HepG2 (cell line): Measurements from ENCODE around the gene TNFRSF18. TPM values are rescaled to one million over a fixed set of nuclear protein-coding genes. Genes with fewer than 3 reads are reported as not detected.

Experiments
- AGO1 ChIP-seq: fragments of 200-400 bp; formaldehyde crosslinking; IDR thresholded peaks from 2 replicates; pipeline ENCODE4 v1.6.1; 2017; ENCODE audit warnings: mild to moderate bottlenecking, low read depth, low read length, moderate library complexity; ENCODE audit not compliant: poor library complexity, severe bottlenecking
- AKAP8 ChIP-seq: sonication (generic); formaldehyde crosslinking; IDR thresholded peaks from 2 replicates; pipeline ENCODE4 v1.5.1; 2020; ENCODE audit warnings: mild to moderate bottlenecking, missing genetic modification reagents
- ELF1 ChIP-seq: sonication (generic); formaldehyde crosslinking; IDR thresholded peaks from 2 replicates; pipeline ENCODE4 v1.4.0; 2020; ENCODE audit warnings: missing genetic modification reagents
- HIVEP1 ChIP-seq: sonication (generic); formaldehyde crosslinking; IDR thresholded peaks from 2 replicates; pipeline ENCODE4 v1.4.0; 2020; ENCODE audit warnings: mild to moderate bottlenecking, missing genetic modification reagents
- SOX6 ChIP-seq, 2 experiments: fragments of 450-650 bp in 1 of 2; sonication (generic) in 1 of 2; formaldehyde crosslinking in 1 of 2; IDR thresholded peaks; 2 replicates each; pipeline versions ENCODE4 v1.4.0 to v1.6.1; 2017 to 2020; ENCODE audit warnings: antibody characterized with exemption in 1 of 2, mild to moderate bottlenecking in 1 of 2, missing genetic modification reagents in 1 of 2
- ZNF235 ChIP-seq: sonication (generic); formaldehyde crosslinking; IDR thresholded peaks from 2 replicates; pipeline ENCODE4 v1.8.1; 2023; ENCODE audit warnings: mild to moderate bottlenecking, missing genetic modification reagents, borderline replicate concordance
- ZNF460 ChIP-seq: sonication (generic); formaldehyde crosslinking; IDR thresholded peaks from 2 replicates; pipeline ENCODE4 v1.5.1; 2020; ENCODE audit warnings: missing genetic modification reagents, mild to moderate bottlenecking, borderline replicate concordance
- ZNF510 ChIP-seq: sonication (generic); formaldehyde crosslinking; IDR thresholded peaks from 2 replicates; pipeline ENCODE4 v1.4.0; 2020; ENCODE audit warnings: low read depth, mild to moderate bottlenecking, missing genetic modification reagents
- ZNF7 ChIP-seq: IDR thresholded peaks from 2 replicates; pipeline ENCODE4 v1.6.1; 2016; ENCODE audit warnings: missing biosample characterization, missing genetic modification reagents
- polyA plus RNA-seq, 8 experiments: library from polyadenylated mRNA; depleted of rRNA in 3 of 8; stranded (reverse) in 7 of 8; unstranded in 1 of 8; fragments of >200 nt; fragmentation: Illumina TruSeq in 4 of 8; extraction: Trizol in 4 of 8; gene quantifications; 2 replicates each; pipeline versions ENCODE4 v1.2.1 to v1.2.3, GENCODE V29; 2011 to 2016; ENCODE audit warnings: low read depth in 4 of 8, missing spikeins in 1 of 8, mixed read lengths in 1 of 8; ENCODE audit not compliant: insufficient read depth in 1 of 8
- total RNA-seq, 5 experiments: library from RNA; depleted of rRNA; stranded (reverse); fragments of >200 nt; fragmentation: Illumina TruSeq; extraction: Trizol; gene quantifications; 2 replicates each; pipeline ENCODE4 v1.2.3, GENCODE V29; 2016; ENCODE audit warnings: low read depth in 1 of 5
- TF ChIP-seq, protein P1 (sequence below): sonication (generic); formaldehyde crosslinking; IDR thresholded peaks from 2 replicates; pipeline ENCODE4 v1.5.1; 2020; ENCODE audit warnings: mild to moderate bottlenecking, missing genetic modification reagents, borderline replicate concordance
- TF ChIP-seq, protein P2 (sequence below): IDR thresholded peaks from 2 replicates; pipeline ENCODE4 v1.6.1; 2016; ENCODE audit warnings: mild to moderate bottlenecking
- TF ChIP-seq, protein P3 (sequence below), 2 experiments: sonication (generic) in 1 of 2; formaldehyde crosslinking in 1 of 2; IDR thresholded peaks; 2 replicates each; pipeline versions ENCODE4 v1.4.0 to v1.6.1; 2016 to 2020; ENCODE audit warnings: borderline replicate concordance in 1 of 2, low read depth in 1 of 2, mild to moderate bottlenecking in 1 of 2, missing genetic modification reagents in 1 of 2
- TF ChIP-seq, protein P4 (sequence below): sonication (generic); formaldehyde crosslinking; IDR thresholded peaks from 2 replicates; pipeline ENCODE4 v1.5.1; 2020; ENCODE audit warnings: mild to moderate bottlenecking, missing genetic modification reagents, moderate library complexity

The TNFRSF18 gene
- total and polyA plus RNA-seq, 2 of the 13 experiments (the other 11 are each of a cell fraction or from before 2014, with no cell fraction given), result not detected

DNA sequence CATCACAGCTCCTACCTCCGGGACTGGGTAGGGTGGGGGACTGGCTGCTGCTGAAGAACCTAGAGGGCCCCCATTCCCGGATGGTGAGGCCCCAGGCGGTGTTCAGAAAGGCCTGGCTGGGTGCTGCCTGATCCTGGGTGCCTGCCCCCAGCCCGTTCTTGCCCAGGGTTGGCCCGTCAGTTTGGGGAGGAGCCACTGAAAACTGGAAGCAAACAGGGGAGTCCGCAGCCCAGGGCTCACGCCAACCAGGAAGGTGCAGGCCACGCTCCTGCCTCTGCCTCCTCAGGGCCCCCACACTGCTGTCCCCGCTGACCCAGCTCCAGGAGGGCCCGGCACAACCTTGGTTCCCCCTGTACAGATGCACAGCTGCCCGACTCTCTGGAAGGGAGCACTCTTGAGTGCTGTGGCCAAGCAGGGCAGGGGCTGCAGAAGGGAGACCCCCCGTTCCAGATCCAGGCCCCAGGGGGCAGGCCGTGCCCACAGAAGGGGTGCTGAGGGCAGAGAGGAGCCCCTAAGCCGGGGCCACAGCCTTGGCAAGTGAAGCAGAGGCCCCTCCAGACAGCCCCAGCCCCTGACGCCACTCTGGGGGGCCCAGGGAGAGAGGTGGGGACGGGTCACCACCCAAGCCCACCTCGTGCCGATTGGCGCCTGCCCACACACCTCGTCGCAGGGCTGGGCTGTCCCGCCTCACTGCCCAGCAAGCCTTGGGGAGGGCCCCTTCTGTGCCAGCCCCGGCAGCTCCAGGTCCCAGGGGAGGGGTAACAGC is 34.6 kb upstream of the TNFRSF18 start (continued):
- TF ChIP-seq, protein P1, sequence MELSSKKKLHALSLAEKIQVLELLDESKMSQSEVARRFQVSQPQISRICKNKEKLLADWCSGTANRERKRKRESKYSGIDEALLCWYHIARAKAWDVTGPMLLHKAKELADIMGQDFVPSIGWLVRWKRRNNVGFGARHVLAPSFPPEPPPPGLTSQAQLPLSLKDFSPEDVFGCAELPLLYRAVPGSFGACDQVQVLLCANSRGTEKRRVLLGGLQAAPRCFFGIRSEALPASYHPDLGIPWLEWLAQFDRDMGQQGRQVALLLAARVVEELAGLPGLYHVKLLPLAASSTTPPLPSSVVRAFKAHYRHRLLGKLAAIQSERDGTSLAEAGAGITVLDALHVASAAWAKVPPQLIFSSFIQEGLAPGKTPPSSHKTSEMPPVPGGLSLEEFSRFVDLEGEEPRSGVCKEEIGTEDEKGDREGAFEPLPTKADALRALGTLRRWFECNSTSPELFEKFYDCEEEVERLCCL (CRISPR knock-in tag), result no peak
- TF ChIP-seq AKAP8 (CRISPR knock-in tag) (no peak), ZNF235 (no peak), ELF1 (CRISPR knock-in tag) (peak; percentile 57), ZNF510 (no peak), ZNF7 (CRISPR knock-in tag) (no peak), HIVEP1 (CRISPR knock-in tag) (no peak), AGO1 (no peak), SOX6 (IDR thresholded peaks at IDR 0.05) (no peak), SOX6 (CRISPR knock-in tag; IDR thresholded peaks at IDR 0.05) (no peak), ZNF460 (CRISPR knock-in tag) (no peak)
- TF ChIP-seq, protein P2, sequence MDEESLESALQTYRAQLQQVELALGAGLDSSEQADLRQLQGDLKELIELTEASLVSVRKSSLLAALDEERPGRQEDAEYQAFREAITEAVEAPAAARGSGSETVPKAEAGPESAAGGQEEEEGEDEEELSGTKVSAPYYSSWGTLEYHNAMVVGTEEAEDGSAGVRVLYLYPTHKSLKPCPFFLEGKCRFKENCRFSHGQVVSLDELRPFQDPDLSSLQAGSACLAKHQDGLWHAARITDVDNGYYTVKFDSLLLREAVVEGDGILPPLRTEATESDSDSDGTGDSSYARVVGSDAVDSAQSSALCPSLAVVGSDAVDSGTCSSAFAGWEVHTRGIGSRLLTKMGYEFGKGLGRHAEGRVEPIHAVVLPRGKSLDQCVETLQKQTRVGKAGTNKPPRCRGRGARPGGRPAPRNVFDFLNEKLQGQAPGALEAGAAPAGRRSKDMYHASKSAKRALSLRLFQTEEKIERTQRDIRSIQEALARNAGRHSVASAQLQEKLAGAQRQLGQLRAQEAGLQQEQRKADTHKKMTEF (CRISPR knock-in tag), result no peak
- TF ChIP-seq, protein P3, sequence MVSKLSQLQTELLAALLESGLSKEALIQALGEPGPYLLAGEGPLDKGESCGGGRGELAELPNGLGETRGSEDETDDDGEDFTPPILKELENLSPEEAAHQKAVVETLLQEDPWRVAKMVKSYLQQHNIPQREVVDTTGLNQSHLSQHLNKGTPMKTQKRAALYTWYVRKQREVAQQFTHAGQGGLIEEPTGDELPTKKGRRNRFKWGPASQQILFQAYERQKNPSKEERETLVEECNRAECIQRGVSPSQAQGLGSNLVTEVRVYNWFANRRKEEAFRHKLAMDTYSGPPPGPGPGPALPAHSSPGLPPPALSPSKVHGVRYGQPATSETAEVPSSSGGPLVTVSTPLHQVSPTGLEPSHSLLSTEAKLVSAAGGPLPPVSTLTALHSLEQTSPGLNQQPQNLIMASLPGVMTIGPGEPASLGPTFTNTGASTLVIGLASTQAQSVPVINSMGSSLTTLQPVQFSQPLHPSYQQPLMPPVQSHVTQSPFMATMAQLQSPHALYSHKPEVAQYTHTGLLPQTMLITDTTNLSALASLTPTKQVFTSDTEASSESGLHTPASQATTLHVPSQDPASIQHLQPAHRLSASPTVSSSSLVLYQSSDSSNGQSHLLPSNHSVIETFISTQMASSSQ (IDR thresholded peaks at IDR 0.05; ENCODE audit: low read depth), result no peak
- TF ChIP-seq, protein P3 (CRISPR knock-in tag; IDR thresholded peaks at IDR 0.05; ENCODE audit: borderline replicate concordance), result no peak
- TF ChIP-seq, protein P4, sequence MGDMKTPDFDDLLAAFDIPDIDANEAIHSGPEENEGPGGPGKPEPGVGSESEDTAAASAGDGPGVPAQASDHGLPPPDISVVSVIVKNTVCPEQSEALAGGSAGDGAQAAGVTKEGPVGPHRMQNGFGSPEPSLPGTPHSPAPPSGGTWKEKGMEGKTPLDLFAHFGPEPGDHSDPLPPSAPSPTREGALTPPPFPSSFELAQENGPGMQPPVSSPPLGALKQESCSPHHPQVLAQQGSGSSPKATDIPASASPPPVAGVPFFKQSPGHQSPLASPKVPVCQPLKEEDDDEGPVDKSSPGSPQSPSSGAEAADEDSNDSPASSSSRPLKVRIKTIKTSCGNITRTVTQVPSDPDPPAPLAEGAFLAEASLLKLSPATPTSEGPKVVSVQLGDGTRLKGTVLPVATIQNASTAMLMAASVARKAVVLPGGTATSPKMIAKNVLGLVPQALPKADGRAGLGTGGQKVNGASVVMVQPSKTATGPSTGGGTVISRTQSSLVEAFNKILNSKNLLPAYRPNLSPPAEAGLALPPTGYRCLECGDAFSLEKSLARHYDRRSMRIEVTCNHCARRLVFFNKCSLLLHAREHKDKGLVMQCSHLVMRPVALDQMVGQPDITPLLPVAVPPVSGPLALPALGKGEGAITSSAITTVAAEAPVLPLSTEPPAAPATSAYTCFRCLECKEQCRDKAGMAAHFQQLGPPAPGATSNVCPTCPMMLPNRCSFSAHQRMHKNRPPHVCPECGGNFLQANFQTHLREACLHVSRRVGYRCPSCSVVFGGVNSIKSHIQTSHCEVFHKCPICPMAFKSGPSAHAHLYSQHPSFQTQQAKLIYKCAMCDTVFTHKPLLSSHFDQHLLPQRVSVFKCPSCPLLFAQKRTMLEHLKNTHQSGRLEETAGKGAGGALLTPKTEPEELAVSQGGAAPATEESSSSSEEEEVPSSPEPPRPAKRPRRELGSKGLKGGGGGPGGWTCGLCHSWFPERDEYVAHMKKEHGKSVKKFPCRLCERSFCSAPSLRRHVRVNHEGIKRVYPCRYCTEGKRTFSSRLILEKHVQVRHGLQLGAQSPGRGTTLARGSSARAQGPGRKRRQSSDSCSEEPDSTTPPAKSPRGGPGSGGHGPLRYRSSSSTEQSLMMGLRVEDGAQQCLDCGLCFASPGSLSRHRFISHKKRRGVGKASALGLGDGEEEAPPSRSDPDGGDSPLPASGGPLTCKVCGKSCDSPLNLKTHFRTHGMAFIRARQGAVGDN (CRISPR knock-in tag), result peak; percentile 75
